GM10266 (cell line): Measurements from ENCODE around the gene ZNF648.
A peak's percentile ranks its signal among the peaks of the same experiment; 100 is the strongest.

Experiments
- DNase-seq: peaks from one replicate; pipeline ENCODE4 v3.0.0; 2012; ENCODE audit errors: extremely low spot score
- CTCF ChIP-seq: IDR thresholded peaks from 2 replicates; pipeline ENCODE4 v1.5.1; 2012; ENCODE audit warnings: mild to moderate bottlenecking, low read depth; ENCODE audit not compliant: control insufficient read depth, insufficient read depth; ENCODE audit errors: missing control alignments

ZNF648 gene

DNA sequence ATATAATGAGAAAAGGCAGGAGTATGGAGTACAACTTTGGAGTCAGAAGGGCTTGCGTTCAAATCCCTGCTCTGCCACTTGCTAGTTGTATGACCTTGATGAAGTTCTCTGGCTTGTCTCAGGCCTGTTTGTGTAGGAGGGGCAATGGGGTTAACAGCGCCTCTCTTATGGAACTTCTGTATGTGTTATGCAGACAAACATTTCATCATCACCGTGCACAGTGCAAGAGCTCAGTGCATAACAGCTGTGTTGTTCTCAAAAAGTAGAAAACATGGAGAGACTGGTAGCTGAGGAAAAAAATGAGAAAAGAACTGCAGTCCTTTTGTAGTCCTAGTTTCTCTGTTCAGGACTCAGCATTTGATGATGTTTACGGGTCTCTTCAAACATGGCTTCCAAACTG is 10.4 kb upstream of the ZNF648 start:
- no peak for TF ChIP-seq CTCF
- no peak for DNase-seq

- peak; percentile 69 for DNase-seq
- peak; percentile 70 for TF ChIP-seq CTCF
Observed at GRCh38 chr1:182069028-182069466, 7.5 kb upstream of the ZNF648 start.

DNA sequence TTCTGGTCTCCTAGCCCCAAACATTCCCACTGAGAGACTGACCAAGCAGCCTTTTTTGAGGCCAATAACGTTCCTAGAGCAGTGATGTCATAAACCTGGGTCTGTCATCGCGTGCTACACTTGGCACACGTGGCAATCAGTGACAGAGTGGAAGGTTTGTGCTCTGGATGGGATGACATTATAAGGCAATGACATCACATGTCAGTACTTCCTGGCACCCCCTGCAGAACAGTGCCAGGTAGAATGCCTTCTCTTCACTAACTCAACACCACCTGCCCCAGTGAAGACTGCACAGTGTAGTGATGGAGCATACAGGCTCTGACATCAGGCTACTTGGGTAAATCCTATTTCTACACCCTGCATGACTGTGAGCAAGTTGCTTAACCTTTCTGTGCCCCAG is 5.4 kb upstream of the ZNF648 start:
- no peak for DNase-seq
- TF ChIP-seq CTCF = no peak

DNA sequence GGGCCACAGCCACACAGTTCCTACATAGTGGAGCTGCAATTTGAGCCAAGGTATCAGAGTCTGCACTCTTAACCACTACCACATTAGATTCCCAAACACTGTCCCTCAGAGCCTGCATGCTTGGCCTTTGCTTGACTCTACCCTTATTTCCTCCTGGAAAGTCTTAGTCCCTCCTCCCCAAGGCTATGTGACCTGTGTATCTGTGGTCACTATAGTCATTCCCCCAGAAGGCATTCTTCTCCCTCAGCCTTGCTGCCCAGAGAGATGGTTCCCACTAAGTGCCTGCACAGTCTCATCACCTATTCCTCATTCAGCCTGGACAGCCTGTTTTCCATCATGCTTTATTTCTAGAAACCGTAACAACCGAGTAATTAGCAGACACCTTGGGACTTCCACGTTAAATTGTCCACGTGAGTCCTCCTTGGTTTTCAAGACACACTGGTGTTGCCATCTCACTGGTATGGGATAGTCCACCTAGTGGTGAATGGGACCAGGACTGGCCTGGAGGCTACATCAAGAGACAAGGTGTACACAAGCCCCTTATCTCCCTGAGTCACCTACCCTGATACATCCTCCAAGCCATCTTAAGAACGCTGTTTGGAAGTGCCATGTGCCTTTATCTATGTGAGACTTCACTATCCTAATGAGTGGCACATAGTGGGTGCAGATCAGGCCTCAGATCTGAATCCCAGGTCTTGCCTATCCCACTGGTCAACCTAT is 3.8 kb upstream of the ZNF648 start:
- no peak for DNase-seq
- TF ChIP-seq CTCF = no peak

GRCh38 chr1:182064611-182065010 is 3.1 kb upstream of the ZNF648 start:
- no peak for TF ChIP-seq CTCF
- no peak for DNase-seq

DNA sequence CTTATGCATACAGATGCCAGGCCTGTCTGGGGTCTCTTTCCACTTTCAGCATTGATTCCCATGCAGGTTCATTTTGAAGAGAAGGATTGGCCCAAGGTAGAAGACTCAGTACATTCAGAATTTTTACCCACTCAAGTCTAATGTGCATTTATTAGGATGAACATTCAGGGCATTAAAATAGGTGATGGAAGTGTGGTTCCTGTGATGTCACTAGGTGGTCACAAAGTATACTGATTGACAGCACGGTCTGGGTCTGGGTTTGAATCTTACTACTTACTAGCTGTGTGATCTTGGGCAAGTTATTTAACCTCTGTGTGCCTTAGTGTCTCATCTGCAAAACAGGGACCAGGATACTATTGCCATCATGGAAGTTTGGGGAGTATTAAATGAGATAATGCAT is 711 bp upstream of the ZNF648 start:
- no peak for DNase-seq
- no peak for TF ChIP-seq CTCF

GRCh38 chr1:182060877-182061276 is 635 bp downstream of the ZNF648 start:
- no peak for DNase-seq
- no peak for TF ChIP-seq CTCF
